ENCODE results near the gene CAV1. TPM values are rescaled to one million over a fixed set of nuclear protein-coding genes. Genes with fewer than 3 reads are reported as not detected.
A peak's percentile ranks its signal among the peaks of the same experiment; 100 is the strongest.

The CAV1 gene
- total and polyA plus RNA-seq, 2 of the 4 experiments (the other 2 are of a cell fraction): 1,592 to 1,808 TPM

DNA sequence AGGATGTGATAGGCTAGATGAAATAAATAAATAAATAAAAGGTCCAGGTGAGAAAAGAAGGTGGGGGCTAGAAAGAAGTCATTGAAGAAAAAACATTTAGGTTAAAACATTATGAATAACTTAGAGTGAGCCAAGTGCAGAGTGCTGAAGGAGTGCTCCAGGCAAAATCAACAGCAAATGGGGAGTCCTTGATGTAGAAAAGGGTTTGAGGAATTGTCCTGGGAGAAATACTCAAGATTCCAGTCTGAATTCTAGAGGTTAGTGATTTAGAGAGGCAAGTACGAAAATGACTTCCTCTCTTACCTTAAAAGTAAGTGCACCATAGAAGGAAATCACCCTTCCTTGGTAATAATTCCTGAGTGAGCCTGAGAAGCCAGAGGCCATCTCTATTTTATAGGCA lies 19.7 kb downstream of the CAV1 start:
- ATAC-seq (ENCODE audit: low read depth) (no peak), DNase-seq (no peak)
- no peaks in the 10 kb centered on the region for H3K9me3 ChIP-seq (ENCODE audit: control insufficient read depth, insufficient read depth, low read length)
- H3K18ac ChIP-seq (ENCODE audit: low read depth, low read length): peak overlapping the region; percentile 34; the same call in 1 of the 2 replicates
- peaks cover 32% of the 10 kb centered on the region for H3K36me3 ChIP-seq (ENCODE audit: control insufficient read depth, insufficient read depth, low read length)
- TF ChIP-seq RFX5 (IDR thresholded peaks at IDR 0.05; ENCODE audit: low read depth, low read length) (no peak), FOS (IDR thresholded peaks at IDR 0.05; ENCODE audit: low read depth, low read length) (no peak)
- peak overlapping the region; percentile 95 for H2BK5ac ChIP-seq (ENCODE audit: low read depth, low read length, poor library complexity, severe bottlenecking)
- no peak overlapping the region for H4K91ac ChIP-seq (ENCODE audit: insufficient read depth, low read depth, low read length)
- H2BK120ac ChIP-seq (ENCODE audit: low read depth, low read length): peak overlapping the region; percentile 63; the same call in 1 of the 2 replicates
- no peak overlapping the region for H3K4me3 ChIP-seq (ENCODE audit: insufficient read depth, low read depth, low read length)
- peak overlapping the region; percentile 33; the same call in 1 of the 2 replicates for H3K14ac ChIP-seq (replicated peaks; ENCODE audit: low read depth, low read length)
- H3K4ac ChIP-seq (ENCODE audit: low read depth, low read length): peak overlapping the region; percentile 58; the same call in 1 of the 2 replicates
- dilution Hi-C loops (cut with HindIII; ENCODE audit: low sequenced_read_pairs, unreplicated experiment) (no loop called here), in situ Hi-C loops (cut with MboI; ENCODE audit: low sequenced_read_pairs) (no loop called here), intact Hi-C loops (cut with micrococcal nuclease) (loop anchor here (5.0 kb wide), 1 partner anchor 43 kb away; no protein-coding TSS in a partner anchor)
- no CpG with 5 or more reads among the region's 1 CpG for WGBS, 2 experiments (ENCODE audit: extremely low coverage in 2 of 2, insufficient read length in 1 of 2)
- no peak overlapping the region for H2AK9ac ChIP-seq (replicated peaks; ENCODE audit: low read depth, low read length, poor library complexity)
- no TSS peak for BruUV-seq (replicated peaks)
- H2AFZ ChIP-seq (replicated peaks; ENCODE audit: low read length, poor library complexity): no peak overlapping the region
- H3K27me3 ChIP-seq (ENCODE audit: control insufficient read depth, insufficient read depth, low read length): no peaks in the 10 kb centered on the region
- H3K4me1 ChIP-seq (ENCODE audit: control insufficient read depth, insufficient read depth, low read length): peaks cover 39% of the 10 kb centered on the region
- peak overlapping the region; percentile 54 for H4K5ac ChIP-seq (ENCODE audit: low read depth, low read length)
- no peak overlapping the region for H3K4me2 ChIP-seq (ENCODE audit: low read depth, low read length)
- H3K27ac ChIP-seq (ENCODE audit: insufficient read depth, low read length): peak overlapping the region; percentile 44; the same call in 1 of the 2 replicates
- H2AK5ac ChIP-seq (ENCODE audit: low read depth, low read length): no peak overlapping the region
- peak overlapping the region; percentile 44; the same call in 1 of the 2 replicates for H3K23ac ChIP-seq (ENCODE audit: low read depth, low read length)
- H2BK20ac ChIP-seq (ENCODE audit: low read depth, low read length): peak overlapping the region; percentile 43
- H4K8ac ChIP-seq (ENCODE audit: low read depth in 2 of 2, low read length in 2 of 2): no peak overlapping the region; a peak in 1 of 4 replicates
- peaks cover 30% of the 10 kb centered on the region; the same call in 1 of the 2 replicates for H4K20me1 ChIP-seq (ENCODE audit: insufficient read depth, low read length)
- ChIA-PET CTCF (no interaction called here), POLR2A (ENCODE audit: unreplicated experiment) (no interaction called here)
- no peak overlapping the region for H3K9ac ChIP-seq (ENCODE audit: low read depth, low read length)
- H2BK15ac ChIP-seq (ENCODE audit: low read depth, low read length): no peak overlapping the region
- H3K79me1 ChIP-seq (ENCODE audit: low read depth in 1 of 2, low read length in 2 of 2): peaks cover 31 to 82% of the 10 kb centered on the region in 2 experiments
- H3K56ac ChIP-seq (ENCODE audit: extremely low read depth, insufficient read depth, low read length): no peak overlapping the region
- H3K9me1 ChIP-seq (ENCODE audit: insufficient read depth, low read length): peaks cover 35% of the 10 kb centered on the region
